GM12891 (cell line): ENCODE measurements around the gene MAP4K4.
A peak's percentile ranks its signal among the peaks of the same experiment; 100 is the strongest.

Source experiments
- DNase-seq: peaks from one replicate; pipeline ENCODE4 v3.0.0; 2011; ENCODE audit warnings: low spot score; ENCODE audit not compliant: insufficient read length
- FAIRE-seq: peaks from 2 replicates; lab custom pipeline; 2011; peaks lifted over from hg19 to GRCh38; lab: Jason Lieb, UNC
- PAX5 ChIP-seq: IDR thresholded peaks from 2 replicates; pipeline ENCODE4 v1.6.1; 2011; ENCODE audit warnings: low read length, moderate library complexity, mild to moderate bottlenecking; ENCODE audit not compliant: insufficient read depth, severe bottlenecking
- POLR2A ChIP-seq: IDR thresholded peaks from 2 replicates; pipeline ENCODE4 v1.6.1; 2011; ENCODE audit warnings: low read depth, low read length, control low read depth
- POLR2AphosphoS5 ChIP-seq: IDR thresholded peaks from 2 replicates; pipeline ENCODE4 v1.6.1; 2011; ENCODE audit warnings: low read depth, low read length, control low read depth
- POU2F2 ChIP-seq: IDR thresholded peaks from 2 replicates; pipeline ENCODE4 v1.6.1; 2011; ENCODE audit warnings: low read depth, mild to moderate bottlenecking, control low read depth, low read length, moderate library complexity
- SPI1 ChIP-seq: IDR thresholded peaks from 2 replicates; pipeline ENCODE4 v1.6.1; 2011; ENCODE audit warnings: low read depth, low read length, control low read depth
- TAF1 ChIP-seq: IDR thresholded peaks from 2 replicates; pipeline ENCODE4 v1.6.1; 2011; ENCODE audit warnings: low read depth, low read length, control low read depth

Gene MAP4K4

GRCh38 chr2:101751875-101752619 lies 54.5 kb downstream of the MAP4K4 start:
- TF ChIP-seq POLR2AphosphoS5 (no peak), TAF1 (no peak), POU2F2 (0 out of 2 replicates have a peak, but pooled peaks have one; percentile 14), POLR2A (no peak), SPI1 (peak; percentile 96), PAX5 (no peak)
- FAIRE-seq, result peak; percentile 31

DNA sequence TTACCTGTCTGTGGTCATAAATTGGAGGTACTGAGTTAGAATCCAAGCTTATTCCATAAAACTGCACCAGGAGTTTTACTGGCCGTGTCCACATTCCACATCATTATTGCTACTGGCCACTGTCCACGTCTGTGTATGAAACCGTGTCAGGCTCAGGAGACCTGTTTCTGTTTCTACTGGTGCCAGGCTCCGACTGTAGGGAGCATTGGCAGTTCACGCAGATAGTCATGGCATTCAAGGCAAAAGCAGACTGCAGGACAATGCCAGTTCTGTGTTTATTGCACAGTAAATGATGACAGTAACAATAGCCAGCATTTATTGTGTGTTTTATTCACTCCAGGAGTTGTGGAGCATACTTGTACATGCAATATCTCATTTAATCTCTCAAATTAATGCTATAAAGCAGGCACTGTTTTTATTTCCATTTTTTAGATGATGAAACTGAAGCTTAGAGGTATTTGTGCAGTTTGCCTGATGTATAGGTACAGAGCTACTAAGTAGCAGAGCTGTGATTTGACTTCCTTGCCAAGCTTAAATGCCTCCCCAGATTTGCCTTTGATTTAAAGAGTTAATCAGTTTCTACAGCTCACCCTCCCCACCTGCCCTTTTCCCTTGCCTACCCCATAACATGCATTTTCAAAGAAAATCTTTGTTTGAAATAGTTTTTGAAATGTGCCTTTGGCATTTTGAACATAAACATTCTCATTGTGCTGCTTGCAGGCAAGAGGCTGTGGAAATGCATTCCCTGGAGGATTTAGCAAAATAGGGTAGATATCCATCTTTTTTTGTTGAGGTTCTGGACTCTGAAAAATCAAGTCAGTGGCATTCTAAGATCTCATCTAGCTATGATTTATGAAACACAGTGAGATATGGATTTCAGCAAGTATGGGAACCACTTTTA lies 55.5 kb downstream of the MAP4K4 start:
- FAIRE-seq (no peak), DNase-seq (no peak)
- TF ChIP-seq POLR2A (no peak), POLR2AphosphoS5 (no peak), POU2F2 (no peak), PAX5 (no peak), TAF1 (no peak), SPI1 (no peak)

More at GRCh38 chr2:101751875-101752619, 54.5 kb downstream of the MAP4K4 start:
- DNase-seq, result no peak

DNA sequence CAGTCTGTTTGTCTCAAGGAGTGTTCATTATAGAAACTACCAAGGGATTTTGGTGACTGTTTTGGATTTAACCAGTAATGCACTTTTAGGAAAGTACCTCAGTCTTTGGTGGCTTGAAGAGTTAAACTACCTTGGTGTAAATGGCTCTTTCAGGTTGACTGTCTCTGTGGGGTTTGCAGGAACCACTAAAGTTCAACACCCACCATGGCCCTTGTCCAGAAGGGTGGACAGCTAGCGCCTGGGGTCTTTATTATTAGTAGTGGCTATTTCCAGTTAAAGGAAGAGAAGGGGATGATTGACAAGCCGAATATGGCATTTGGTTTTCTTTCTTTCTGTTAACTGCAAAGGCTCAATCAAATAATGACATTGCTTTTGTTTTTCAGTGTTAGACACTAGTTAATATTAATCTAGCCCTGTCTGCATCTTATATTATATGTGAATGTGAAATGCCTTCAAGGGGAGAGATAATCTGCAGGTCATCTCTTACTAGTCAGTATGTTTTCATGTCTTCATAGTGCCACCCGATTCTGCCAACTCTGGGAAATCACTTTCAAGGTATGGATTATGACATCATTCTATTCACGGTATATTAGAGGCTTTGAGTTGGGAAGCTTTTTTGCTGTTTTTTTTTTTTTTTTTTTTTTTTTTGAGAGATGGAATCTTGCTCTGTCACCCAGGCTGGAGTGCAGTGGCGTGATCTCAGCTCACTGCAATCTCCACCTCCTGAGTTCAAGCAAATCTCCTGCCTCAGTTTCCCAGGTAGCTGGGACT lies 56.4 kb downstream of the MAP4K4 start:
- FAIRE-seq (no peak), DNase-seq (no peak)
- TF ChIP-seq POU2F2 (0 out of 2 replicates have a peak, but pooled peaks have one; percentile 15), POLR2AphosphoS5 (no peak)

- DNase-seq, result no peak
- FAIRE-seq, result no peak
- TF ChIP-seq POLR2AphosphoS5 (no peak), PAX5 (no peak), TAF1 (no peak), SPI1 (no peak), POU2F2 (no peak), POLR2A (no peak)
These were observed 57.1 kb downstream of the MAP4K4 start for GRCh38 chr2:101754618-101755017.

- TF ChIP-seq TAF1, result no peak
- DNase-seq, result no peak
These were observed 58.8 kb downstream of the MAP4K4 start for GRCh38 chr2:101756266-101756665.

DNA sequence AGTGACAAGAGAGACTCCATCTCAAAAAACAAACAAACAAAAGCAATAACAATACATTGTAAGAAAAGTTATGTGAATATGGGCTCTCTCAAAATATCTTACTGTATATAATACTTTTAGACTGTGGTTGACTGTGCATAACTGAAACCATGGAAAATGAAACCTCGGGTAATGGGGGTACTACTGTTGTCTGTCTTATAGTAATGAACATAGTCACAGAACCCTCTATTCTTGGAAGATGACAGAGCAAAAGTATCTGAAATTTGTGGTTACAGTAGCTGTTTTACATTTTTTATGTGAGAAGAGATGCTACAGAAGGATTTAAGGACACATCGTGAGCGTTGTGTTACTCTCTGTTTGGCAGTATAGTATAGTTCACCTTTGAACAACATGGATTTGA lies 60.5 kb downstream of the MAP4K4 start:
- no peak for FAIRE-seq

More at GRCh38 chr2:101756266-101756665, 58.8 kb downstream of the MAP4K4 start:
- FAIRE-seq, result no peak

DNA sequence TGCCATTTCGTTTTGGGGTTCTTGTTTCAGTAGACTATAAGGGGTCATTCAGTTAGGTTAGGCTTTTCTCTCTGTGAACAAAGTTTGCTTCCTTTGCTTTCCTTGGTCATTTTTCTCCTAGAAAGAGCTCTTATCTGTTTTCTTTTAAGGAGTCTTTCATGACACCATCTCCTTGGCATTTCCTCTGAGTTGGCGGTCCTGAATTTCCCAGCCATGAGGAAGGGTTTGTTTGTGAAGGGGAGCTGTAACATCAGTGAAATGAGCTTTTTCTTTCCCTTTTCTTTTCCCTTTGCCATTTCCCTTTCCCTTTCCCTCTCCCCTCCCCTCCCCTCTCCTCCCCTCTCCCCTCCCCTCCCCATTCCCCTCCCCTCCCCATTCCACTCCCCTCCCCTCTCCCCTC lies 61.7 kb downstream of the MAP4K4 start:
- no peak for TF ChIP-seq SPI1
- FAIRE-seq (no peak), DNase-seq (no peak)

More for the DNA sequence above, 60.5 kb downstream of the MAP4K4 start:
- TF ChIP-seq TAF1, result no peak
- TF ChIP-seq PAX5, result no peak
- TF ChIP-seq POU2F2, result no peak
- no peak for TF ChIP-seq POLR2A
- no peak for TF ChIP-seq SPI1
- TF ChIP-seq POLR2AphosphoS5, result no peak
- no peak for DNase-seq

- DNase-seq (no peak), FAIRE-seq (no peak)
- TF ChIP-seq PAX5 (no peak), TAF1 (no peak), POLR2AphosphoS5 (no peak), POU2F2 (no peak), POLR2A (no peak), SPI1 (no peak)
These were observed 65.1 kb downstream of the MAP4K4 start for GRCh38 chr2:101762451-101763171.
